Right renal cortex interstitium (tissue), 3 donors: ENCODE measurements around the gene TAAR8. TPM values are rescaled to one million over a fixed set of nuclear protein-coding genes. Genes with fewer than 3 reads are reported as not detected.
"Not testable (repeated sequence)": the region's sequence is repeated elsewhere in the genome, so short reads cannot be mapped to it uniquely, and the experiment has no call there.

ENCODE experiments used
- DNase-seq, 3 donors: peaks; one replicate each; pipeline ENCODE4 v3.0.0-alpha.2; 2013; ENCODE audit warnings: low read depth in 3 of 3, low spot score in 2 of 3
- polyA plus RNA-seq, 3 donors: library from polyadenylated mRNA; unstranded; fragments of 120-200 nt; gene quantifications; one replicate each; pipeline ENCODE4 v1.2.1, GENCODE V29; 2013; ENCODE audit not compliant: insufficient read length in 3 of 3

The TAAR8 gene
- polyA plus RNA-seq, 3 donors: not detected

GRCh38 chr6:132537977-132538376, 14.5 kb upstream of the TAAR8 start, which contains the start of gene TAAR9:
TSS of gene TAAR9 (plus strand) at chr6:132538277. CDS start at chr6:132538290, 13 bp downstream.
- no peak for DNase-seq

DNA sequence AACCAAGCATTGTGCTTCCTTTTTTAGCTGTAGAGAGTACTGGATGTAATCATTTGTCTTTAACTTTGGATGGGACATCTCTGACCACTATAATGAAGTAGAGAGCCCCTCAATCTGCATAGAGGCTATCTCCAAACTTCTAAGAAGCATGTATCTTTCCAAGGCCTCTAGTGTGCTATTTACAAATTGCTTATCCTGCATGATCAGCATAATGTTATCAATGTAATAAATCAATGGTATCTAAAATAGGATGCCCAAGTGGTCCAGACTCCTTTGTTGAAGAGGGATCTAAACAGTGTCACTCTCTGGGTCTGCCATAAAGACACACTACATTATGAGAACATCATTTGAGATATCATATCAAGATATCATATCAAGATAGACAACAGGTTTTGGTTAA, 7.6 kb upstream of the TAAR8 start:
- no peak for DNase-seq

GRCh38 chr6:132548746-132549463, 3.6 kb upstream of the TAAR8 start:
- no peak for DNase-seq

DNA sequence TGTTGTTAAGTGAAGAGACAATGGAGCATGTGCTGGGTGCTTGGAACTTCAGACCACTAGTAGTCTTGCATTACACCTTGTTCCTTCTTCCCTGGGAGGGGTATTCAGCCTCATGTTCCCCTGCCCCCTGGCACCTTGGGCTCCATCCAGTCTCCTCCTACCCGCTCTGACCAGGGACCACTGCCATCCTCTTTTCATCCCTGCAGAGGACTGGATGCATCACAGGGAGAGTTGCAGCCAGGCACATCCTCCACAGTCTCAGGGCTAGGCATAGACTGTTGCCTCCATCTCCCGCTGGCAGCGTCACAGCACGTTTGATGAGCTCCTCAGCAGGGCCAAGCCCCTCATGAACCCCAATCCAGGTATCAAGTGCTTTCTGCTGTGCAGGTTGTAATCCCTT, 1.3 kb upstream of the TAAR8 start:
- no peak for DNase-seq

DNA sequence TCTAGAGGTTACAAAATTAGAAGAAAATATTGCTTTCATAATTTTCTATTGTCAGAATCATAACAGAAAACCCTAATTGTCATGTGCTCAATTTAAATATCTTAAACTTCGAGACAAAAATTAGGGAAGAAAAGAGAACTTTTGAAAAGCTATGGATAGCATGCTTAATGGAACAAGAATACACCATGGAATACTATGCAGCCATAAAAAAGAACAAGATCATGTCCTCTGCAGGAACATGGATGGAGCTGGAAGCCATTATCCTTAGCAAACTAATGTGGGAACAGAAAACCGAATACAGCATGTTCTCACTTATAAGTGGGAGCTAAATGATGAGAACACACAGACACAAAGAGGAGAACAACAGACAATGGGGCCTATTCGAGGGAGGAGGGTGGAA, 7.6 kb downstream of the TAAR8 start:
- DNase-seq: not testable (repeated sequence)

GRCh38 chr6:132566404-132566803, 13.9 kb downstream of the TAAR8 start:
- no peak for DNase-seq

DNA sequence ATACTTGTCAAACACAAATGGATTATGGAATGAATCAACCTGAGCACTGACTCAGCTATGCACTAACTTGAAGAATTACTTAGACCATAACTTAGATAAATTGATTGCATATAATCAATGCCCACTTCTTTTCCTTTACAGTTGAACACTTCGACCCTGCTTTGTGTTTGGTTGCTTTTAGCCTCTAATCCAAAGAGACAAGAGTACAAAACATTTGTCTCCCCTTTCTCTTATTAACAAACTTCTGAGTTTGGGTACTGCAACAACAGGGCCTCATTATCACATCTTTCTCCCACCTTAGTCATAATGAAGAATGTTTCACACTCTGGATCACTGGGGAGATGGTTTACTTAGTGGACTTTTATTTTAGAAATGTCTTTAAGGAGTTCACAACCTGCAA, 15.1 kb downstream of the TAAR8 start:
- DNase-seq: no peak

- no peak for DNase-seq
Observed at GRCh38 chr6:132568611-132569010, 16.1 kb downstream of the TAAR8 start.

GRCh38 chr6:132569170-132569569, 16.7 kb downstream of the TAAR8 start:
- no peak for DNase-seq

GRCh38 chr6:132570221-132570777, 17.8 kb downstream of the TAAR8 start, which contains the start of gene TAAR6:
TSS of gene TAAR6 (plus strand) at chr6:132570322. CDS start at chr6:132570322, 0 bp downstream.
- no peak for DNase-seq

GRCh38 chr6:132571774-132572173, 19.3 kb downstream of the TAAR8 start:
- no peak for DNase-seq

- DNase-seq: no peak
Observed at GRCh38 chr6:132584698-132585097, 32.2 kb downstream of the TAAR8 start.

DNA sequence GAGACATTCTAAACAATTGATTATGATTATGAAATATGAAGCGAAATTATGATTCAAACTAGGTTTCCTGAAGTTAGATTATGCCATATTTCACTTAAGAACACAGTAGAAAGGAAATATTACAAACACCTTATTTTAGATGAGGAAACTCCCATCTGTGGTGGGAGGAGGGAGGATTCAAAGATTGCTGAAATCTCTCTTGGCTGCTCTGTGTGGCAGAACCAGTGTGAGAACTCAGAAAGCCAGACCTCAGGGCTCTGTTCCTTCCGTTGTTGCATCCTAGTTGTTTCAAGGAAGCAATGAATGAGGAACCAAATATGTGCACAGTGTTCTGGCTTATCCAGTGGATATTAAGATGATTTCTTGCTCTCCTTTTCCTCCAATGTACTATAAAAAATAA, 35.0 kb downstream of the TAAR8 start:
- no peak for DNase-seq

DNA sequence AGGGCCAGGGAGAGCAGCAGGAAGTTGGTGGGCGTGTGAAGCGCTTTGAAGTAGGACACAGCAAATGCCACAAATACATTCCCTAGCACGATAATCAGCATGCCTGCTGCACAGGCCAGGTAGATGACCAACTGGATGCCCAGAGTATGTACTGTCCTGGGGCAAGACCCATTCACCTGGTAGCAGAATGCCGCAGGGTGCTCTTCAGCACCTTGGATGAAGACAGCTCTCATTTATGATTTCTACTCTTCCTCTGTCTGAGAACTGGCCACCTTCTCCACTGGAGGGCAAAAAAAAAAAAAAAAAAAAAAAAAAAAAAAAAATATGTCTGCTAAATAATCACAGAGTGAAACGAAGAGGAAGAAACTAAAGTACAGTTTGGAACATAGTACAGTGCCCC, 37.0 kb downstream of the TAAR8 start, which contains the start of gene TAAR5:
TSS of gene TAAR5 (minus strand) at position 288 of the 400 bp plus-strand sequence. CDS start at position 233, 55 bp downstream.
- DNase-seq: no peak

GRCh38 chr6:132590362-132590761, 37.9 kb downstream of the TAAR8 start:
- DNase-seq: no peak

DNA sequence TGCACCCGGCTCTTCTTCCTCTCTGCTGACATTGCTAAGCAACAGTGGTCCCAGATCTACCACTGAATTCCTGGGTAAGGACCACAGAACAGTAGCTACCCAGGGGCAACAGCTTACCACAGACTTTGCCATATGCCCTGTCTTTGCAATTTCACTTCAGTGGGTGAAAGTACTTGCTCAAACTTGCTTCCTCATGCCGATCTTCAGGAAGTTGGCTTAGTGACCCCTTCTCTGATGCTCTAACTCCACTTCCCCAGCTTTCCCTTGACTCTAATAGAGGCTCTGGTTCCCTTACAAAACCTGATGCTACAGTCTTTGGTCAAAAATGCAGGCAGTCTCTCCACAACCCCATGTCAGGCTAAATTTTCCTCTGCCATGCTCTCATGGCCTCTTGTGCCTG, 40.4 kb downstream of the TAAR8 start:
- DNase-seq: no peak

DNA sequence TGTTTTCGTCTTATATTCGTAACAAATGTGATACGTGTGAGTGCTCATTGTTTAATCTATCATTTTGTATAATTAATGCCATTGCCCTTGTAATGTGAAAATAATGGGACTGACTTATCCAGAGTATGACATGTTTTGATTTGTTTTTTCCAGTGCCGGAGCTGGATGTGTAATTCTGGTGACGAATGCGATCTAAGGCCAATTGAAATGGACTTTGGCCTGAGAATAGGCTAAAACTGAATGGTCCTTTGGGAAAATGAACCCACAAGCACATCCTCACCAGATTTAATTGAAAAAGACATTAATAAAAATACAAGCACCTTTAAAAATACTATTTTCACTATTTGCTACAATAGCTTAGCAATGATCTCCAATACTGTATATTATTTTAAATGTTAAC, 43.7 kb downstream of the TAAR8 start:
- no peak for DNase-seq

DNA sequence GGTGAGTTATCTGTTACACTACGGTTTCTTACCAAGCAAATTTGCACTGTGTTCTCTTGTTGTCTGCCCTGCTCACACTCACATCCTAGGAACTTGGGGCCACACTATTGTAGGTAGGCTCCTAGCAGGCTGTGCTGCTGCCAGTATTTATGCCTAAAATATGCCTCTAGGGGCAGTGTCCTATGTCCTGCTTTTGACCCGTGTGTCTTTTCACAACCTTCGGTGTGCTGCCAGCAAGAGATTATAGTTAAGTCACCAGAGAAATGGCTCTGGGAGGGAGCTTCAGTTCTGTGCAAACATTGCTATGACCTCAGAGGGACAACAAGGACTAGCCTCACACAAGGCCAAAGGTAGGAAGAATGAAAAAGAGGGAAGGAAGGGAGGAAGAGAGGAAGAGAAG, 46.0 kb downstream of the TAAR8 start:
- DNase-seq: no peak

- DNase-seq: not testable (repeated sequence)
Observed at GRCh38 chr6:132600900-132601299, 48.4 kb downstream of the TAAR8 start.
